Measurements from ENCODE around the gene C3.
"Not testable (repeated sequence)": the region's sequence is repeated elsewhere in the genome, so short reads cannot be mapped to it uniquely, and the experiment has no call there.

The C3 gene

DNA sequence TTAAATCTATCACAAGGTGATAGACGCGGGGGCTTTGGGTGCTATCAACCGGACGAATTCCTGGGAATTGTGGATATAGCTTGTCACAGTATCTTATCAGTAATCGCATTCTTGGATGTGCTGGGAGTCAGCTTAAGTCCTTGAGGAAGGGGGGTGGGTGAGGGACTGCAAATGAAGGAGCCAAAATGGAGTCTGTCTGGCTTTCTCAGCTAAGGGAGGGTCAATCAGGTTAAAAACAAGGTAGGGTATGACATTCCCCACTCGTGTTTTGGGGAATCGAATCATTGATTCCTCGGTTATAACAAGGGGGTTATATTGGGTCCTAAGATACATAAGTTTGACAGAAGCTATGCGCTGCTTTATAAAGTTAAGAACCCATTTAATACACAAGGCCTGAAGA, 64.1 kb downstream of the C3 start:
- not testable (repeated sequence) for DNase-seq

GRCh38 chr19:6654347-6655310, 65.8 kb downstream of the C3 start:
- peak in 1 of 2 experiments; percentile 9 for DNase-seq

- no peak for DNase-seq
These were observed 67.7 kb downstream of the C3 start for GRCh38 chr19:6652805-6653094.

GRCh38 chr19:6651965-6652804, 68.3 kb downstream of the C3 start:
- DNase-seq = no peak

GRCh38 chr19:6649185-6649584, 71.3 kb downstream of the C3 start:
- DNase-seq = no peak

- DNase-seq = no peak
These were observed 72.2 kb downstream of the C3 start for GRCh38 chr19:6648141-6648715.

- DNase-seq = no peak
These were observed 75.7 kb downstream of the C3 start for GRCh38 chr19:6644796-6645195.

DNA sequence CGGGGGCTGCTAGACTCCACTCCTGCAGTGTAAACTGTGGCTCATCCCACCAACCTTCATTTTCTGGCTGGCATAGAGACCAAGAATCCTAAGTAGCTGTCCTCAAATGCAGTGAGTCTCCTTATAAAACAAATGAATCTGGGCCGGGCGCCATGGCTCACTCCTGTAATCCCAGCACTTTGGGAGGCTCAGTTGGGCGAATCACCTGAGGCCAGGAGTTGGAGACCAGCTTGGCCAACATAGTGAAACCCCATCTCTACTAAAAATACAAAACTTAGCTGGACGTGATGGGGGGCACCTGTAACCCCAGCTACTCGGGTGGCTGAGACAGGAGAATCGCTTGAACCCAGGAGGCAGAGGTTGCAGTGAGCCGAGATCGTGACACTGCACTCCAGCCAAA, 80.1 kb downstream of the C3 start:
- DNase-seq = not testable (repeated sequence)

- no peak for DNase-seq
These were observed 81.0 kb downstream of the C3 start for GRCh38 chr19:6639439-6639838.

- DNase-seq = not testable (repeated sequence)
These were observed 87.0 kb downstream of the C3 start for GRCh38 chr19:6633456-6633813.

- peak; percentile 56 to 64 for DNase-seq
These were observed 87.5 kb downstream of the C3 start for GRCh38 chr19:6632747-6633455.

- peak; percentile 66 to 68 for DNase-seq
These were observed 88.3 kb downstream of the C3 start for GRCh38 chr19:6632002-6632621.
